Mucosa of gallbladder (tissue), 1 donor: ENCODE data around the gene BCAS1. TPM values are rescaled to one million over a fixed set of nuclear protein-coding genes. Genes with fewer than 3 reads are reported as not detected.
A peak's percentile ranks its signal among the peaks of the same experiment; 100 is the strongest.

Source experiments
- DNase-seq: peaks from one replicate; pipeline ENCODE4 v3.0.0-alpha.2; 2020; ENCODE audit warnings: low spot score
- total RNA-seq: library from RNA; stranded (reverse); gene quantifications from one replicate; pipeline ENCODE4 v1.2.1, GENCODE V29; 2021
- donor health status: DM: no; HTN: no; CAD: no.

The BCAS1 gene
- total RNA-seq, 1 donor from 2014 or later: 13.2 TPM

DNA sequence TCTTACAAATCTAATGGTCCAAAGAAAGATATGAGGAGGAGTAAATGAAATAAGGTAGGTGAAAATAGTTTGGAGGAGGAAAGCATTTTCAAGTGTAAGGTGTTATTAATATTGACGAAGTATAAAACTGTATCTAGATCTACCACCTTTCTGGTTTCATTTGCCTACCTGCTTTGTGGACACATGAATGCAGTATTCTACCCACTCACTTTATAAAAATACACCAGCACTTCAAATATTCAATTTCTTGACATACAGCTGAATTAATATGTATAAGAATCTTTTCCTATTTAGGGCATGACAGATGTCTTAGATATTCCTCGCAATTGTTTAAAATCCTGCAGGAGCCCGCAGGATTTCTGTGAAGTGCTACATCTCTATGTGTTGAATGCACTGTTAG lies 108.0 kb downstream of the BCAS1 start:
- no peak for DNase-seq

DNA sequence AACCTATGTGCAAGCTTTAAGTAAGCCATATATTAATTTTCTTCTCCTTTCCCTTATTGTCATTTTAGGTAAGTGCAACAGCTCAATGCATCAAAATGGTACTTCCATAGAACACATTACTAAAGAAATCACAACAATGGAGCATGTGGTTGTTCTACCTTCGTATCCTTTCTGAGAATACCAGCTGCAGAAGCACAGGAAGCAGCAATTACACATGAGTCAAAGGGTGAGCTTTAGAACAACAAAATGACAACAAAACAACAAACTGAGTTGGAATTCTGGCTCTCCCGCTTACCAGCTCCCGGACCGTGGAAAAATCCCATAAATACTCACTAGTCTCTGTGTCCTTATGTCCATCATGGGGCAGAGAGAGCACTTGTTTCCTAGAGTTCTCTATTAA lies 108.9 kb downstream of the BCAS1 start:
- no peak for DNase-seq

DNA sequence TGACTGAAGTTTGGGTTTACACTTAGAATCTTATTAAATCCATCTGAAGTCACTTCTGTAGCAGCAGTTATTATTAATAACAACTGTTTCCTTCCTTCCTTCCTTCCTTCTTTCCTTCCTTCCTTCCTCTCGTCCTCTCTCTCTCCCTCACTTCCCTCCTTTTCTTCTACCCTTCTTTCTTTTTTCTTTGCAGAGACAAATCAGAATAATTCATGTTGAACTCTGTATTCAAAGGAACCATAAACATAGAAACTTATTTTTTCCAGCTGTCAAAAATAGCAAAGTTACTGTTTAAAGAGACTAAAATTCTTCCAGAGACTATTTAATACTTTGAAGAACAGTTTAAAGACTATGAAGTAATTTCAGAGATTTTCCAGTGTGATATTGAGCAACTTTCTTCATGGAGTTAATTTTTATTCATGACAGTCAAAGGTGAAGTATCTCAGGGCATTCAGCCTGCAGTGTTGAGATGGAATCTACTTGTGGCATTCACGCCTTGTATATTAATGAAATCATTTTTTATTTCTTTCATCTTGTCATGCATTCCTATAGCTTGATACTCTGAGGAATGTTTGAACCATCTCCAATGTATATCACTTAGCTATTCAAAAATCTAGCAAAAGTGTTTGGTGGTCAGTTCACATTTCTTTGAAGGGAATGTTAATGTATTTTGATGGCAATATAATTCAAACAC lies 109.7 kb downstream of the BCAS1 start:
- no peak for DNase-seq

DNA sequence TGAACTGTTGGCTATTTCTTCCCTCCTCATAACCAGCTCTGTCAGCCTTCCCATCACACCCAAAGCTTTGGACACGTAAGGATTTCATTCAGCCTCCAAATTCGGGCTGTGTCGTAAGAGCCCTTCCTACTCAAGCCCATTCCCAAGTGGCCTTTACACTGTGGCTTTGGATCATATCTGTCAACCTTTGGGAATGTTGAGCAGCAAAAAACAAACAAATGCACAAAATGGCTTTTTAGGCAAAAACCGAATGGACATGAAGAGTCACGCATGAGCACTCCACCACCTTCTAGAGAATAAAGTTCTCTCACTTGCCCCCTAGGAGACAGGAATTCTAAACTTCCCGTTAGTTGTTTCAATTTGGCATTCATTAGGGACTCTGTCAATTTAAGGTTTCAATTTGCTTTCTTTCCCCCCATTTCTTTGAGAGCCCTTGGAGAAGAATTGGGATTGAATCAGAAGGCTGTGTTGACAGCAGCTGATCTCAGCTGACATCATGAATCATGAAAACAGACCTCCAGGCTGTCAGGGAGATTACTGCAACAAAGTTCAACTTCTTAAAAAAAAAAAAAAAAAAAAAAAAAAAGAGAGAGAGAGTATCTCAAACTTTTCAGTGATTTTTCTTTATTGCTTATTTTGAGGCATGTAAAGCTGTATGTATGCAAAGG lies 110.3 kb downstream of the BCAS1 start:
- no peak for DNase-seq

DNA sequence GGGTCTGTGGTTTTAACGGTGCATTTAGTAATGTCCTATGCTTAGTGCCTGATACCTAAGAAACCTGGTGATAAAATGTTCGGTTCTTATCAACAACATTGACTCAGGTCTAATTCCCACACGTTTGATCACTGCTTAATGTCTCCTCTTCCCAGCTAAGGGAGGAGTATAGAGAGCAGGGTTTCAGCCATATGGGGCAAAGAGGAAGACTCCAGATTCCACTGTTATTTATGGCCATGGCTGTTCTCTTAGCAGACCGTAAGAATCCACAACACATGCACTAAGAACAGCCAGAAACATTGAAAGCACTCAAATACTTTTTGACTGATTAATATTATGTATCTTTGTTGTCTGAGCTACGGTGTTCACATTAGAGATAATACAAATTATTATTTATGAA lies 112.1 kb downstream of the BCAS1 start:
- DNase-seq: no peak

DNA sequence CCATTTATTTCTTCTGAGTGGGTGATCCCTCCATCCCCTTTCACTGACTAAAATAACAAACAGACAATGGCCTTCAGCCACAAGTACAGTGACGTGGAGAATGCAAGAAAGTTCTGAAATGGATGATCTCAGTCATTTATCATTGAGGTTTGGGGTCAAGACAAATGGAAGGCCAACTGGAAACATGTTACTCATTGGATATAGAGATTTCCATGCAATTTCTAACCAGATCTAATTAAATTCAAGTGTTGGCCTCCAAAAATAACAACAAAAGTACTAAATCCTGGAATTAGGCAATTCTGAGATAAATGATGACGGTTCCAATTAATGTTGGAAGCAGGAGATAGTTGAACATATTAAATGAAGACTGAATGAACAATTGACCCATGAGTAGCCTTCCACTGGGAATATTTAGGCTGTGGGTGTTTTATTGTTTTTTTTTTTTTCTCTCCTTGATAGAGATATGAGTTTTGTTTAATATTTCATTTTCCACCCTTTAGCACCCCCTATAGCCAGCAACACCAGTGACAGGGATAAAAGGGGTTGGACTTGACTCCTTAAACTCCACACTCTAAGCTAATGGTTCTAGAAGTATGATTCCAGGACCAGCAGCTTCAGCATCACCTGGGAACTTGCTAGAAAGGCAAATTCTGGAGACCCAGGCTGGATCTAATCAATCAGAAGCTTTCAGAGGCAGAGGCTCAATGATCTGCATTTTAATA lies 112.8 kb downstream of the BCAS1 start:
- no peak for DNase-seq

DNA sequence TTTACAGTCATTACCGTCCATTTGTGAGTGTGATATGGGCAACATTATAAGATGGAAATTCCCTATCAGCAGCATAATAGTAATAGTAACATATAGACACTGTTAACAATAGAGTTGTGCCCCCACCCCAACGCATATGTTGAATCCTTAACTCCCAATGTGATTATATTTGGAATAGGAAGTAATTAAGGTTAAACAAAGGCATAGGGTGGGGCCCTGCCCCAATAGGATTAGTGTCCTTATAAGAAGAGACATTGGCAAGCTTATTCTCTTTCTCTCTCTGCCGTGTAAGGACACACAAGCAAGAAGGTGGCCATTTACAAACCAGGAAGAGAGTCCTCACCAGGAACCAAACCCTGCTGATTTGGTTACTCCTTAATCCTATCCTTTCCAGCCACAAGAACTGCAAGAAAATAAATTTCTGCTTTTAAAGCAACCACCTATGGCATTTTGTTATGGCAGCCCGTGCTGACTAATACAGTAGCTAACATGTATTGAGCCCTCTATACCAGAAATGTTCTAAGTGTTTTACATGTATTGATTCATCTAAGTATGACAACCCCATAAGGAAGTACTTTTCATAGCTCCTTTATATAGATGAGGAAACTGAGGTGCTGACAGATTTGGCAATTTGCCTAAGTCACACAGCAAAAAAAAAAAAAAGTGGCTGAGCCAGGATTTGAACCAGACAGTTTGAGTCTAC lies 114.2 kb downstream of the BCAS1 start:
- DNase-seq: no peak

DNA sequence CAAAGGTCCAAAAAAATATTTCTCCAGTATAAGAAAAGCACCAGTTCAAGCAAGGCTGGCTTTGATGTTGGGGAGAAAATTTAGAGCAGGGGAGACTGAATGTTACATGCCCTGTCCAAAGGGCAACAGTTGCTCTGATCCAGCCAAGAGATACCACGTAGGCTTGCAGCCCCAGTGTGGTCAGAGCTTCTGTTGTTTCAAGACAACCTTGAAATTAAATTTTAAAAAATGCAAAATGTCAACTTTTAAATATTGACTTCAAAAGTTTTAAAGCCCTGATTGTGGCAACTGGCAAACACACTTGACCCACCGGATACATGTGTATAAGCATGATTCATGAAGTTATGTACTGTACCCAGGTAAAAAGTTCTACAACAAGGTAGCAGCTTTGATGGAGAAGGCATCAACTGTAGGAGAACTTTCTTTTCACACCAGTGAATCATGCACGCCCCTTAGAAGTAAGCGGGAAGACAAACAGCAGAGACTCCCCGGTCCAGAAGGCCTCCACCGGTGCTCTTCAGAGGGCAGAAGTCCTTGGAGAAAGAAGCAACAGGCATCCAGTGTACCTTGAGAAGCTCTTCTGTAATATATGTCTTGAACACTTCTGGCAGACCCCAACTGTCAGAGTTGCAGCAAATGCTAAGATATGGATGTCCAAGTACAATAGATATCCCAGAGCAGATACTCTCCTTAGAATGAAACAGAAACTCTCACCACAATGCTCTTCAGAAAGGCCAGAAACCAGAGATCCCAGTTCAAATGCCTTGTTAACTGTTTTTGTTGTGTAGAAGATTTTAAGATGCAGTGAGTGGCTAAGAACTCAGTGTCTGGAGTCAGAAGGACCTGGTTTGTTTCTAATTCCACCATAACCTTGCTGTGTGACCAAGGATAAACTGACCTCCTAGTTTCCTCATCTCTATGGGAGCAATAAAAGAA lies 115.4 kb downstream of the BCAS1 start:
- no peak for DNase-seq

DNA sequence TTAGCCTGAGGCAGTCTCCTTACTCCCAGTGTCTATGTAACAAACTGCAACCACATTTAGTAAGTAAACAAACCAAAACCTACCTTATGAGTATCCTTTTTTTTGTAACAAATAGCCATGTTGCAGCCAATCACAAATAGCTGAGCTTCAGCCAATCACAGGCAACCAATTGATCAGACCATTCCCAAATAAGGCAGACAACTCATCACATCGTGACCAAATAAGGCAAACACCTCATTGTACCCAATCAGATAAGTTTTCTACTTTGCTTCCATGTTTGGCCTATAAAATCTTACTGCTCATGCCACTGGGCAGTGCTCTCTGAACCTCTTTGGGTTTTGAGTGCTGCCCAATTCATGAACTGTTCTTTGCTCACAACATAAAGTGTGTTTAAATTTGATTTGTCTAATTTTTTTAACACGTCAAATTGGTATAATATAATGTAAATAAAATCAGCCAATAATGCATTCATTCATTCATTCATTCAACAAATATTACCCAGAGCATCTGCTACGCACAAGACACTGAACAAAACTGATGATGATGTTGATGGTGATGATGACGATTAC lies 117.8 kb downstream of the BCAS1 start:
- DNase-seq: no peak

DNA sequence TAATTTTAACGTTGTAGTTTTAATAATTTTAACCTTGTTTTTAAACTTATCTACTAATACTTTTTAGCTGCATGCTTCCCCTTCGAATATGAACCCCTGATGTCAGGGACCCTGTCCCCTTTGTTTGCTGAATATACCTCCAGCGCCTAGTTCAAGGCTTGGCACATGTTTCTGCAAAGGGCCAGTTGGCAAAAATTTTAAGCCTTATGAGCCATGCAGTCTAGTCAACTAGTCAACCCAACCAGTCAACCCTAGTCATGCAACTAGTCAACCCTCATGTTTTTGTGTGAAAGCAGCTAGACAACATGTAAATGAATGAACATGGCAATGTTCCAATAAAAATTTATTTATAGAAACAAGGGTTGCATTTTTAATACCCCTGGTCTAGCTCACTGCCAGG lies 119.8 kb downstream of the BCAS1 start:
- DNase-seq: no peak

DNA sequence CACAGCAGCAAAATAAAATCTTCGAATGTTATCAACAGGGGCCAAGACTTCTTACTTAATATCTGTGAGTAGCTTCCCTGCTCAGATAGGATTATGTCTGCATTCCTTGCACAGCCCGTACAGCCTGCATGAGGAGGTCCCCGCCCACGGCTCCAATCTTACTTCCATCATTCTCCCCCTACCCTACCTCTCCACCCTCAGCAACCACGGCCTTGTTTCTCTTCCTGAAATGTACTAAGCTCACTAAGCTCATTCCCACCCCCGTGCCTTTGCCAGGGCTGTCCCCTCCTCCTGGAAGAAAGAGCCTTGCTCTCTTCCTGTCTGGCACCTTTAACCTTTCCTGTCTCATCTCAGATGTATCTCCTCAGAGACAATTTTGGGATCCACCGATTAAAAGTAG lies 120.4 kb downstream of the BCAS1 start:
- DNase-seq: no peak

DNA sequence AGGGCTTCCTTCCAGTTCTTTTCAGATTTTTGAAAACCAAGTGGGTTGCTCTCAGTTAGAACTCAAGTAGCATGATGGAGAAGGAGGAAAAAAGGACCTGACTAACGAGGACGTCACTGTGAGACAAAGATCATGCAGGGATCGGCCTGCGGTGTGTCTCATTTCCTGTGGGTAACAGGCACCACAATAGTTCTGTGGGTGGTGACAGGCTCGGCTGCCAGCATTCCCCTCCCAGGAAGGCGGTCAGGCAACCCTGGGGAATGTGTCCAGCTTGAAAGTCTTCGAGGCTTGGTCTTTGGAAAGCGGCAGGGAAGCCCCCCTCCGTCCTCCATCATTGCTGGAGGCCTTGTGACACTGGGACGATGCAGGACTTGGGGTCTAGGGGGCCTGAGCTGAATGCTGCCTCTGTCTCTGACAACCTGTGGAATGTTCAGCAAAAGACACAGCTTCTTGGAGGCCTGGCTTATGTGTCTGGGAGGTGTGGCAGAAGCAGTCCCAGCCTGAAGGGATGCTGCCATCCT lies 121.0 kb downstream of the BCAS1 start:
- DNase-seq: peak; percentile 52

DNA sequence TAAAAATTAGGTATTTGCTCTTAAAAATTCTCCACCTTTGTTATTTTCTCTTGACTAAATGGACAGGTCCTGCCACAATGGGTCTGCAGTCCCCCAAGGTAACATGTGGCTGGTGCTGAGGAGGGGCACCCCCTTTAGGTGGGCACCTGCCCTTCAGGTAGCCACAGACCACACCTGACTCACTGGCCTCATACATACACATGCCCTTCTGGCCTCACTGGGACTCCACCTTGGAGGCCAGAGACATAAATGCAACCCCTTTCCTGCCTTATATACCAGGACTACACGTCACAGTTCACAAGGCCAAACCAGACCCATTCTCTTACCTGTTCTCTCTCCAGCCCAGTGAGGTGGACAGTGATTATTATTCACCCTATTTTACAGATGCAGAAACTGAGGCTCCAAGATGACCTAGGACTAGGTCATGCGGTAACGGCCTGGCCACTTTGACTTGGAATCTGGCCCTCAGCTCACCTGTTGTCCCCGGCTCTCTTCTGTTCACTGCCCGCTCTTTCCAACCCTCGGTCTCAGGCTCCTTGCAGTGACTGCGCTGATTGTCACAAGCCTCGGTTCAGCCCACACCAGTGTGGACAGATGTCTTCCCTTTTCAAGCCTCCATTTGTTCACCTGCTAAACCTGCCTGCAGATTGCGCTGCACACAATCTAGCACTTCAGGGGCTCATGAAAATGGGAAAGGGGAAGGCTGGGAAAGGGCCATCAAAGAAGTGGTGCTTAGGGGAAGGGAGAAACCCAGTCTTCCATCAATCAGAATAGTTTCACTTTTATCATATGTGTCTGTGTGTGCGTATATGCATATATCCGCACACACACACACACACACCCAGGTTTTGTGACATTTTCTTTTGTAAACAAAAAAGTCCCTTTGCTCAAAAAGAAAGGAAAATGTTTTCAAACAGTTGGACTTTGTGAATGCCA lies 121.7 kb downstream of the BCAS1 start:
- no peak for DNase-seq

DNA sequence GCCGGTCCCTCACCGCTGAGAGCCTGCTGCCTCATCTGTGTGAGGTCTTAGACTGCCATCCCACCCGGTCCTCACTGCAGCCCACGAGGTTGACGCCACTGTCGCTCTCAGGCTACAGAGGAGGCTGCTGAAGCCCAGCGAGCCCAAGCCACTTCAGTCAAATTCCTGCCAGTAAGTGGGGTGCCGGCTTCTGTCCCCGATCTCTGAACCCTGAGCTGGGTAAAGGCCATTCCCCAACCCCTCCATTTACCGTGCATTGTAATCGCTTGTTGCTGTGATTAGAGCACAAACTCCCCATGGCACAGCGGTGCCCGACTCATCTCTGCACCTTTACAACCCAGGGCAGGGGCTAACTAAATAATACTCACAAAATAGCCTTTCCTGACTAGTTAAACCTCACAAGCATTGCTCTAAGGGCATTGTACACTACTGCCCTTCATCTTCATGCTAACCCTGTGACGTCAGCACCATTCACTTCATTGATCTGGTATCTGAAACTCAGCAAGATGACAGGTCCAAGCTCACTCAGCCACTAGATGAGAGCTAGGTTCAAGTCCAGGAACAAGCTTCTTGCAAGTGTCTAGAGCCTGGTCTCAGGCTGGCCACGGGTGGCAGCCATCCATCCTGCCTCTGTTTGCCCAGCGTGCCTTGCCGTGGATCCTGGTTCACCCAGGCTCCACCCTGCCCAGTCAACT lies 122.7 kb downstream of the BCAS1 start:
- no peak for DNase-seq

DNA sequence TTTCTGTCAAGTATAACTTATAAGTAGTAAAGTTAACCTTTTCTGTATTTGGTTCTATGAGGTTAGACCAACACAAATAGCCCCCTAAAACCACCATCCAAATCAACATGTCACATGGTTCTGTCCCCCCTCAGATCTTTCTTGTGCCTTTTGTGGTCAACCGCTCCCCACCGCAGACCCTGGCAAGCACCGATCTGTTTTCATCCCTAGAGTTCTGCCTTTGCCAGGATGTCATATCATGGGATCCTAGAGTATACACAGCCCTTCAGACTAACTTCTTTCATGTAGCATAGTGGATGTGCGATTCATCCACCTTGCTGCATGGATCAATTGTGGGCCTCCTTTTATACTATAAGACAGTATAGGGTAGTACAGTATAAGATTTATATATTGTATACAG lies 124.3 kb downstream of the BCAS1 start:
- DNase-seq: no peak

DNA sequence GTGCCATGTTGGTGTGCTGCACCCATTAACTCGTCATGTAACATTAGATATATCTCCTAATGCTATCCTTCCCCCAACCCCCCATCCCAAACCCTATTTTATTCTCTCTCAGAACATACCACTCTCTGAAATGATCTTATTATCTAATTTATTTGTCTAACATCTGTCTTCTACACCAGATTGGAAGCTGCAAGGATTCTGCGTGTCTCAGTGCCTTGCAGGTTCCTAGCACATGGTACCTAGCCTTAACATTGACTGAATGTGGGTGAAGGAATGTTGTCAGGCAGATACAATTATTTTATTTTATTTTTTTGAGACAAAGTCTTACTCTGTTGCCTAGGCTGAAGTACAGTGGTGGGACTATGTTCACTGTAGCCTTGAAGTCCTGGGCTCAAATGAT lies 124.9 kb downstream of the BCAS1 start:
- no peak for DNase-seq

DNA sequence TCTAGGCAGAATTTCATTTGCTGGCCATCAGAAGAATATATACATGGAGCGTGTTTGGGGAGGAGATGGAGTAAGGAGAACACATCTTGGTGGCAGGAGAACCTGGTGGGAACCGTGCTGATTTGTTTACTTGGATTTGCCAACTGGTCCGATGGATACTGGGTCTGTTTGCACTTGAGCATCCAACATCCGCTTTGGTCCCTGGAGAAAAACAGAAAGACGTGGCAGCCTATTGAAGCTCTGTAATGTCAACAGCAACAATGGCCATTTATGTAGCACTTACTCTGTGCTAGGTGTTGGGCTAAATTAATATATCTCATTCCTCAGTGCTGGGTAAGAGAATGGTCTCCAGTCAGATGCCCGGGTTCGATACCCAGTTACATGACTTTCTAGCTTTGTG lies 125.6 kb downstream of the BCAS1 start:
- DNase-seq: no peak

DNA sequence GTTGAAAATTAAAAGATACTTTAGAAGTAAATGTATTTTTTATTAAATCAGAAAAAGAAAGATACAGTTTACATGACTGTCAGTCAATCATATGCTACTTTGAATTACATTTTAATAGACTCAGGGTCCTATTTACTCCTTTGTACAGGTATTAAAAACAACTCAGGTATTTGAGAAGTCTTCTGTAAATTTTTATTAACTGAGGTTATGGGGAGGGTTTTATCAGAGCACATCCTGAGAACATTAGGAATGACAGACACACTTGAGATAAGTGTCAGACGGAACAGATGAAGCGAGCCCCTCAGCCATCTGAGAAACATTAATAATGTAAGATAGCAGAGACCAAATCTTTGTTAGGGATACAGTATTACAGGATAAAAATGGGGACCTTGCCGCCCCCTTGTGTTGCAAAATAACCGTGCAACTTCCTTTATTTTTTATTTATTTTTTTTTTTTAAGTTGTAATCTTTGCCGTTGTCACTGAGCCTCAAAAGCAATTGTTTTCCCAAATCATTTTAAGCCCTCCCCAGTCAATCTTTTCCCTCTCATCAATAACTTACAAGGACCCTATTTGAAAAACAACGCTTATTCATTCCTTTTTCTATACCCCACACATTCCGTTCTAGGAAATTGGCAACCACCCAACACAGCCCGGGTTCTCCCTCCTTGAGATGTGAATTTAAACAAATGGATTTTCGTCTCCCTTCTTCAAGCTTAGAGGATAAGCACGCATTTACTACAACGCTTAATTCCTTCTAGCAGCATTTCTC lies 126.7 kb downstream of the BCAS1 start:
- no peak for DNase-seq
